ENCODE data around the gene HUNK. TPM values are rescaled to one million over a fixed set of nuclear protein-coding genes. Genes with fewer than 3 reads are reported as not detected.
"Not testable (repeated sequence)": the region's sequence is repeated elsewhere in the genome, so short reads cannot be mapped to it uniquely, and the experiment has no call there.

Gene HUNK
- total and polyA plus RNA-seq, 4 experiments from 2014 or later: 0.07 to 0.44 (median 0.26) TPM; not detected in 1

- Histone ChIP-seq H3K9me3 (ENCODE audit: control insufficient read depth in 1 of 2, low read length in 2 of 2) (no peaks in the 10 kb centered on the region), H3K36me3 (ENCODE audit: insufficient read depth, low read length) (no peaks in the 10 kb centered on the region), H3K27me3 (ENCODE audit: insufficient read depth, low read length) (no peaks in the 10 kb centered on the region), H3K27ac (ENCODE audit: low read depth, low read length) (no peak overlapping the region), H3K4me1 (ENCODE audit: insufficient read depth, low read length) (no peaks in the 10 kb centered on the region), H3K4me3 (ENCODE audit: low read length in 2 of 2) (no peak overlapping the region)
- DNase-seq: no peak
- no peak overlapping the region for H3K4me3 Mint-ChIP-seq
- peaks cover 3 to 5% of the 10 kb centered on the region in 2 donors for H3K27me3 Mint-ChIP-seq
- ChIA-PET POLR2A (ENCODE audit: partially characterized antibody) (no interaction called here), CTCF (ENCODE audit: partially characterized antibody) (no interaction called here)
- no peaks in the 10 kb centered on the region for H3K4me1 Mint-ChIP-seq
- intact Hi-C loops (cut with micrococcal nuclease): no loop called here
- H3K27ac Mint-ChIP-seq: no peak overlapping the region
- peaks cover 0 to 2% (median 0%) of the 10 kb centered on the region in 8 donors for H3K9me3 Mint-ChIP-seq
- H3K36me3 Mint-ChIP-seq: no peaks in the 10 kb centered on the region
Measured at GRCh38 chr21:31857096-31857495, 15.7 kb upstream of the HUNK start.

- POLR2A ChIA-PET (ENCODE audit: partially characterized antibody); H3K27me3 Mint-ChIP-seq; H3K27me3 ChIP-seq (ENCODE audit: insufficient read depth, low read length); DNase-seq; H3K4me3 Mint-ChIP-seq; intact Hi-C loops (cut with micrococcal nuclease); CTCF ChIA-PET (ENCODE audit: partially characterized antibody); H3K27ac Mint-ChIP-seq; H3K9me3 Mint-ChIP-seq; H3K36me3 Mint-ChIP-seq; H3K4me1 Mint-ChIP-seq; H3K36me3 ChIP-seq (ENCODE audit: insufficient read depth, low read length); H3K9me3 ChIP-seq (ENCODE audit: control insufficient read depth in 1 of 2, low read length in 2 of 2); H3K4me3 ChIP-seq (ENCODE audit: low read length in 2 of 2); H3K4me1 ChIP-seq (ENCODE audit: insufficient read depth, low read length); H3K27ac ChIP-seq (ENCODE audit: low read depth, low read length): not testable (repeated sequence)
Measured at GRCh38 chr21:31857631-31858030, 15.2 kb upstream of the HUNK start.

- H3K27me3 Mint-ChIP-seq: peaks cover 3 to 9% of the 10 kb centered on the region in 2 donors
- H3K27ac ChIP-seq (ENCODE audit: low read depth, low read length): no peak overlapping the region
- no peaks in the 10 kb centered on the region for H3K27me3 ChIP-seq (ENCODE audit: insufficient read depth, low read length)
- no peaks in the 10 kb centered on the region for H3K4me1 Mint-ChIP-seq
- intact Hi-C loops (cut with micrococcal nuclease): no loop called here
- no peaks in the 10 kb centered on the region for H3K36me3 Mint-ChIP-seq
- H3K4me3 ChIP-seq (ENCODE audit: low read length in 2 of 2): no peak overlapping the region
- CTCF ChIA-PET (ENCODE audit: partially characterized antibody): no interaction called here
- H3K4me3 Mint-ChIP-seq: no peak overlapping the region
- no peaks in the 10 kb centered on the region for H3K36me3 ChIP-seq (ENCODE audit: insufficient read depth, low read length)
- peaks cover 0 to 3% (median 0%) of the 10 kb centered on the region in 8 donors for H3K9me3 Mint-ChIP-seq
- H3K9me3 ChIP-seq (ENCODE audit: control insufficient read depth in 1 of 2, low read length in 2 of 2): no peaks in the 10 kb centered on the region
- no peaks in the 10 kb centered on the region for H3K4me1 ChIP-seq (ENCODE audit: insufficient read depth, low read length)
- POLR2A ChIA-PET (ENCODE audit: partially characterized antibody): no interaction called here
- no peak for DNase-seq
- H3K27ac Mint-ChIP-seq: no peak overlapping the region
Measured at GRCh38 chr21:31860851-31861250, 12.0 kb upstream of the HUNK start.

DNA sequence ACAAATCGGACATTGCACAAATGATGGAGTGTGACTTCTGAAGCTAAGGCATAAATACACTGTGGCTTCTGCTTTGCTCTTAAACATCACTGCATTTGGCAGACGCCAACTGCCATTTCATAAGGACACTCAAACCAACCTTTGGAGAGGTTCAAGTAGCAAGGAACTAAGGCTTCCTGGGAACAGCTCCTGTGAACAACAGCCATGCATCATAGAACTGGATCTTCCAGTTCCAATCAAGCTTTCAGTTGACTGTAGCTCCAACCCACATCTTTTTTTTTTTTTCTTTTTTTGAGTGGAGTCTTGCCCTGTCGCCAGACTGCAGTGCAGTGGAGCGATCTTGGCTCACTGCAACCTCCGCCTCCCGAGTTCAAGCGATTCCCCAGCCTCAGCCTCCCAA is 10.7 kb upstream of the HUNK start:
- H3K4me3 Mint-ChIP-seq: no peak overlapping the region
- Histone ChIP-seq H3K27me3 (ENCODE audit: insufficient read depth, low read length) (no peaks in the 10 kb centered on the region), H3K4me1 (ENCODE audit: insufficient read depth, low read length) (no peaks in the 10 kb centered on the region), H3K4me3 (ENCODE audit: low read length in 2 of 2) (no peak overlapping the region), H3K9me3 (ENCODE audit: control insufficient read depth in 1 of 2, low read length in 2 of 2) (no peaks in the 10 kb centered on the region), H3K36me3 (ENCODE audit: insufficient read depth, low read length) (no peaks in the 10 kb centered on the region), H3K27ac (ENCODE audit: low read depth, low read length) (no peak overlapping the region)
- peaks cover 3 to 9% of the 10 kb centered on the region in 2 donors for H3K27me3 Mint-ChIP-seq
- no peaks in the 10 kb centered on the region for H3K4me1 Mint-ChIP-seq
- POLR2A ChIA-PET (ENCODE audit: partially characterized antibody): no interaction called here
- CTCF ChIA-PET (ENCODE audit: partially characterized antibody): interaction anchor here (1.0 kb wide), 1 partner anchor 72 kb away, joined by 3 read pairs; no protein-coding TSS in a partner anchor
- H3K27ac Mint-ChIP-seq: no peak overlapping the region
- no peaks in the 10 kb centered on the region for H3K36me3 Mint-ChIP-seq
- H3K9me3 Mint-ChIP-seq: peaks cover 0 to 3% (median 0%) of the 10 kb centered on the region in 8 donors
- DNase-seq: no peak
- intact Hi-C loops (cut with micrococcal nuclease): no loop called here

DNA sequence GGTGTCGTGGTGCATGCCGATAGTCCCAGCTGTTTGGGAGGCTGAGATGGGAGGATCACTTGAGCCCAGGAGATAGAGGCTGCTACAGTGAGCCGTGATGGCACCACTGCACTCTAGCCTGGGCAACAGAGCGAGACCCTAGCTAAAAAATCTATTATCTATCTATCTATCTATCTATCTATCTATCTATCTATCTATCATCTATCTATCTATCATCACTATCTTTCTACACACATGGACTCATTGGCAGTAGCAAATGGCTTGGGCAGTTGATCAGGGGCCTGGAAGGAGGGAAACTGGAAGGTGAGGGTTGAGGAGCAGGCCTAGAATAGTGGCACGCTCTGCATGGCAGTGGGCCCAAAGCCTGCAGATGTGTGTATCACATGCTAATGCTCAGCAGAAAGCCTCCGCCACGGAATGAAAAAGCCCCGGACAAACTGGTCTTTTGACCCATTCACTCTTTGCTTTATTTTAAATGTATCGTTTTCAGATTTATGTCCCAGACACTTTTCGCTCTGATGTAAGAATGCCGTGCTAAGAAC is 7.3 kb upstream of the HUNK start:
- DNase-seq: no peak
- CTCF ChIA-PET (ENCODE audit: partially characterized antibody): interaction anchor here (1.6 to 3.1 kb wide), 3 partner anchors 26 to 736 kb away, joined by 3 to 14 read pairs (median 6); no protein-coding TSS in a partner anchor
- H3K27ac ChIP-seq (ENCODE audit: low read depth, low read length): no peak overlapping the region
- peaks cover 12 to 20% of the 10 kb centered on the region in 2 donors for H3K27me3 Mint-ChIP-seq
- H3K4me3 ChIP-seq (ENCODE audit: low read length in 2 of 2): no peak overlapping the region
- no peaks in the 10 kb centered on the region for H3K9me3 ChIP-seq (ENCODE audit: control insufficient read depth in 1 of 2, low read length in 2 of 2)
- H3K36me3 Mint-ChIP-seq: no peaks in the 10 kb centered on the region
- H3K27ac Mint-ChIP-seq: no peak overlapping the region
- intact Hi-C loops (cut with micrococcal nuclease): no loop called here
- no peaks in the 10 kb centered on the region for H3K4me1 ChIP-seq (ENCODE audit: insufficient read depth, low read length)
- H3K27me3 ChIP-seq (ENCODE audit: insufficient read depth, low read length): peaks cover 2% of the 10 kb centered on the region
- peaks cover 0 to 3% (median 0%) of the 10 kb centered on the region in 8 donors for H3K9me3 Mint-ChIP-seq
- POLR2A ChIA-PET (ENCODE audit: partially characterized antibody): no interaction called here
- H3K36me3 ChIP-seq (ENCODE audit: insufficient read depth, low read length): no peaks in the 10 kb centered on the region
- no peak overlapping the region for H3K4me3 Mint-ChIP-seq
- peaks cover 0 to 4% (median 0%) of the 10 kb centered on the region in 4 donors for H3K4me1 Mint-ChIP-seq

DNA sequence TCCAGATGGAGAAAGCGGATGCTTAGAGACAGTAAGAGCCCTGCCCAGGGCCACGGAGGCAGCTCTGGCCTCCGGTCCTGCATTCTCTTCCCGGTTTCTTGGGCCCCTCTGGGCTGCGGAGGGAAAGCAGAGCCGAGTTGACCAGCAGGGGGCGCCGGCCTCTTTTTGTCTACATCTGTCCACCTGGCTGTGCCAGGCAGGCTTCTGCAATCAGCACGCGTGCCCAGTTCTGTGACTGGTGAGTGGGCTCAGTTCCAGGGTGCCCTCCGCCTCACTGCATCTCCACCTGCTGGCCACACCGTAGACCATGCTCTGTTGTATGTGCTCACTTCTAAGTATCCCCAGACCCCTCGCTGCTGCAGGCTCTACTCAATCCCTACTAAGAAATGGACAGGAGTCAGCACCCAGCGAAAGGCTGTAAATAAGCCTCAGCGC is 6.7 kb upstream of the HUNK start:
- ChIA-PET POLR2A (ENCODE audit: partially characterized antibody) (no interaction called here), CTCF (ENCODE audit: partially characterized antibody) (interaction anchor here (0.7 to 3.1 kb wide), 4 partner anchors 26 to 735 kb away, joined by 3 to 14 read pairs (median 4); no protein-coding TSS in a partner anchor)
- H3K4me3 Mint-ChIP-seq: no peak overlapping the region
- H3K9me3 Mint-ChIP-seq: peaks cover 0 to 3% (median 0%) of the 10 kb centered on the region in 8 donors
- no peak overlapping the region for H3K4me3 ChIP-seq (ENCODE audit: low read length in 2 of 2)
- H3K36me3 Mint-ChIP-seq: no peaks in the 10 kb centered on the region
- peaks cover 8% of the 10 kb centered on the region for H3K27me3 ChIP-seq (ENCODE audit: insufficient read depth, low read length)
- H3K36me3 ChIP-seq (ENCODE audit: insufficient read depth, low read length): no peaks in the 10 kb centered on the region
- H3K27ac ChIP-seq (ENCODE audit: low read depth, low read length): no peak overlapping the region
- peaks cover 0 to 6% (median 0%) of the 10 kb centered on the region in 4 donors for H3K4me1 Mint-ChIP-seq
- H3K4me1 ChIP-seq (ENCODE audit: insufficient read depth, low read length): no peaks in the 10 kb centered on the region
- DNase-seq: peak; percentile 31 to 40 (median 36)
- no peak overlapping the region for H3K27ac Mint-ChIP-seq
- no peaks in the 10 kb centered on the region for H3K9me3 ChIP-seq (ENCODE audit: control insufficient read depth in 1 of 2, low read length in 2 of 2)
- H3K27me3 Mint-ChIP-seq: peaks cover 14 to 23% of the 10 kb centered on the region in 2 donors
- intact Hi-C loops (cut with micrococcal nuclease): loop anchor here (2.0 kb wide), 1 partner anchor 735 kb away; no protein-coding TSS in a partner anchor

- ChIA-PET CTCF (ENCODE audit: partially characterized antibody) (interaction anchor here (1.0 kb wide), 1 partner anchor 732 kb away, joined by 7 read pairs; no protein-coding TSS in a partner anchor), POLR2A (ENCODE audit: partially characterized antibody) (no interaction called here)
- peaks cover 28% of the 10 kb centered on the region in 2 donors for H3K27me3 Mint-ChIP-seq
- no peak for DNase-seq
- no peak overlapping the region for H3K4me3 ChIP-seq (ENCODE audit: low read length in 2 of 2)
- peaks cover 4 to 23% (median 10%) of the 10 kb centered on the region in 4 donors for H3K4me1 Mint-ChIP-seq
- H3K9me3 Mint-ChIP-seq: peaks cover 0 to 2% (median 0%) of the 10 kb centered on the region in 8 donors
- no peaks in the 10 kb centered on the region for H3K9me3 ChIP-seq (ENCODE audit: control insufficient read depth in 1 of 2, low read length in 2 of 2)
- H3K36me3 Mint-ChIP-seq: no peaks in the 10 kb centered on the region
- peaks cover 11% of the 10 kb centered on the region for H3K4me1 ChIP-seq (ENCODE audit: insufficient read depth, low read length)
- H3K36me3 ChIP-seq (ENCODE audit: insufficient read depth, low read length): no peaks in the 10 kb centered on the region
- H3K27ac ChIP-seq (ENCODE audit: low read depth, low read length): no peak overlapping the region
- H3K27ac Mint-ChIP-seq: no peak overlapping the region
- intact Hi-C loops (cut with micrococcal nuclease): no loop called here
- peaks cover 10% of the 10 kb centered on the region for H3K27me3 ChIP-seq (ENCODE audit: insufficient read depth, low read length)
- H3K4me3 Mint-ChIP-seq: no peak overlapping the region
Measured at GRCh38 chr21:31869750-31870149, 3.1 kb upstream of the HUNK start.
